Retinal pigment epithelial cell (primary cell): Measurements from ENCODE around the gene GNGT2.

ENCODE experiments used
- DNase-seq: peaks from one replicate; pipeline ENCODE4 v3.0.0-alpha.2; 2010; ENCODE audit warnings: low read depth
- H3K4me3 ChIP-seq: 2 replicates; pipeline ENCODE4 v1.5.1; 2011; ENCODE audit warnings: mild to moderate bottlenecking, low read length, control low read depth, moderate library complexity
- CTCF ChIP-seq: conservative IDR thresholded peaks from 2 replicates; pipeline ENCODE4 v1.5.1; 2011; ENCODE audit warnings: low read depth, low read length, control low read depth, inconsistent platforms

GNGT2 gene

DNA sequence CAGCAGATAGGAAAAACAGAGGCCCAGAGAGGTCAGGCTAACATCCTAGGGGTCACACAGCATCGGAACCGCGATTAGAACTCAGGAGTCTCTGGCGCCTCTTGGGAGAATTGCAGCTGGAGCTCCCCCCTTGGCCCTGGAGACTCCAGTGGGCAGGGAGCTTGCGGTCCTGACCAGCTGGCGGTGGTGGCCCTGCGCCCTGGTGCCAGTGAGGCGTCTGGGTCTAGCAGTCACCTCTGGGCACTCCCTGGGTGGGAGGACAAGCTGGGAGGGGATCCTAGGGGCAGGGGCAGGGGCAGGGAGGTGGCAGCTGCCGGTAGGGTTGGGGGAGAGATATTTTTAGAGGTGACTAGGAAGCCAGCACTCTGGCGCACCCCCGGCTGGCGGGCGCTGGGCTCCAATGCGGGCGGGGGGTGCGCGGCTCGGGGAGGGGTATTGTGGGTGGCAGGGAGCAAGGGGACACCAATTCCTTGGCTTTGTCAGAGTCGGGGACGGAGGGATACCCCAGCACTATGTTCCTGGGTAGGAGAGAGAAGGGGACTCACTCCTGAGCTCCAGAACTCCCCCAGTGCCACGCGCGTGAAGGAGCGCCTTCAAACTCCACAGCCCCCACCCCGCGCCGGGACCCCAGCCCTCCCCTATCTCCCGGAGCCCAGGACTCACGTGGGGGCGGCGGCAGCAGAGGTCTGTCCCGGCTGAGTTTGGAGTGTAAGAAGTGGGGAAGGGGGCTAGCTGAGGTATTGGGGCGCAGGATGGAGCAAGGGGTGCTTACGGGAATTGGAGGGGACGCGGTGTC, 19.6 kb upstream of the GNGT2 start:
- no peak for TF ChIP-seq CTCF
- peak overlapping the region; percentile 69 for H3K4me3 ChIP-seq
- no peak for DNase-seq

- TF ChIP-seq CTCF, result no peak
- H3K4me3 ChIP-seq, result no peak overlapping the region
- no peak for DNase-seq
Observed at GRCh38 chr17:49229076-49229804, 18.9 kb upstream of the GNGT2 start.

DNA sequence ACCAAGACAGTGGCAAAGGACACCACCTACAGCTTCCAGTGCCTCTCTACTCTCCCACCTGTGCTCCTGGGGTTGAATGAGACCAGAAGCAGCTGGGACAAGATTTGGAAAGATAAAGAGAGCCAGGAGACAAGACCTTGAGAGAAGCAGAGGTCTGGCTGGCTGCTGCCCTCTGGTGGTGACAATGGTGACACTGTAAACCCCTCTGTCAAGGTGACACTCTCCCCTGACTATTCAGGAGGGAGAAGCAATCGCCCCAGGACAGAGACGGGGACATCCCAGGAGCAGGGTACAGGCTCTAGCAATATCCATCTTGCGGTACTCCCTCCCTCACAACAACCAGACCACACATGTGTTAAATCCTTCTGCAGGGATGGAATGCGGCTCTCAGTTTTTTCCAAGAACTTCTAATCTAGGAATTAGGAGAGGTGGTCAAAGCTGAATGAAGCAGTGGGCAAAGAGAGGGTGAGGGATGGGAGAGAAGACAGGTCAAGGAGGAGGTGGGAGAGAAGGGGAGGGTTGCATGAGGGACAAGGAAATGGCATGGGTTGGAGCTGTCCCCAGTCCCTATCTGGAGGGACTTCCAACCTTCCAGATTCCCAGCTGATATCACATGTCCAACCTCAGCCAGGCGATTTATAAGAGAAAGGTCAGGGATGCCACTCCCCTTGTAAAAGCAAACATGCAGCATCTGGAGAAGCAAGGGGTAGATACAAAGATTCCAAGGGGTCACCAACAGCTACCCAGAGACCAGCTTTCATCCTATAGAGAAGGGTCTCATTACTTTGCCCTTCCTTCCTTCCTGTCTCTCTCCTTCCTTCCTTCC, 17.3 kb upstream of the GNGT2 start:
- H3K4me3 ChIP-seq, result no peak overlapping the region
- TF ChIP-seq CTCF, result peak; percentile 89
- no peak for DNase-seq

DNA sequence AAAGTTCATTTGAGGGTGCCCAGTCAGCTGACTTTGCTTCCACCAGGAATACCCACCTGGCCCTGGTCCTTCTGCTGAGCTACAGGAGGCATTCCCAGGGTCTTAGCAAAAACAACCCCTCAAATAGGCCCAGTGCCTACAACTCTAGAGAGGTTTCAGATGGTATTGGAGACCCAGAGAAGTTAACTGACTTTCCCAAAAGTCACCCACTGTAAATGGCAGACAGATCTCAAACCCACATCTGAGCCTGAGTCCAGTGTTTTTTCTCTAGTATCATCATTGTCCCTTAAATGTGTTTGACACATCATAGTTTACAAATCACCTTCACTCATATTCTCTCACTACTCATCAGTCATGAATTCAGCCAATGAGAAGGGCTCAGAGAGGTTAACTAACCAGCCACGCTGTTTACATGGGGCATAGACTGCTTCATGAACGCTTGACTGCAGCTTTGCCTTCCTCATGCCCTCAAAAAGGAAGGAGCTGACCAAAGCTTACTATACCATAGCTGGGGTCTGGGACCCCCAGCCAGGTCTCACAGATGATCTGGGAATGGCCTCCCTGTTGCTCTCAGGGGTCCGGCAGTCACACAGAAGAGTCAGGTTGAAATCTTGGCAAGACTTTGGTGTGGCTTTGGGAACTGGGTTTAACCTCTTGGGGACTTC, 16.5 kb upstream of the GNGT2 start:
- TF ChIP-seq CTCF, result no peak
- DNase-seq, result no peak
- no peak overlapping the region for H3K4me3 ChIP-seq

- H3K4me3 ChIP-seq, result no peak overlapping the region
- DNase-seq, result no peak
- TF ChIP-seq CTCF, result no peak
Observed at GRCh38 chr17:49225554-49226236, 15.3 kb upstream of the GNGT2 start.

DNA sequence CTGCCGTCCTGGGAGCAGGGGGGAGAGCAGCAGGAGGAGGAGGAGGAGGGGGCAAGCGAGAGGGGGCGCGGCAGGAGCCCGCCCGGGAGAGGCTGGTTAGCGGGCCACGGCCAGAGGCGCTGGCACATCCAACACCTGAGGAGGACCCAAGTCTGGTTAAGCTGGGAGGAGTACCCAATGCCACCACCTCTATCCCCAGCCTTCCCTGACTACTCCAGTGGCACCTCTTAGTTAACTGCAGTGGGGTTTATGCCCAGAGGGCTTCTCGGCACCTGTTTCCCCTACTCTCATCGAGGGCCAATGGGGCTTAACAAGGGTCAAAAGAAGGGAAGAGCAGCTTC, 14.6 kb upstream of the GNGT2 start:
- no peak for TF ChIP-seq CTCF
- no peak for DNase-seq
- no peak overlapping the region for H3K4me3 ChIP-seq
